WTC11 (cell line): ENCODE data around the gene VGLL3. TPM values are rescaled to one million over a fixed set of nuclear protein-coding genes. Genes with fewer than 3 reads are reported as not detected.

Experiments used
- ATAC-seq: fragments of 200-7000 bp; cut with Tn5 transposase; 2 replicates; pipeline ENCODE4 v1.10.0; 2021; ENCODE audit warnings: mild to moderate bottlenecking, moderate library complexity
- CTCF ChIA-PET: fragments of 300-600 bp; sonication (Branson Sonifier 250); formaldehyde crosslinking; loops from one replicate; lab custom pipeline; 2021; ENCODE audit warnings: antibody characterized with exemption; lab: Charles Lee
- POLR2A ChIA-PET: fragments of 350-600 bp; sonication (Branson Sonifier 250); formaldehyde crosslinking; loops from one replicate; lab custom pipeline; 2021; ENCODE audit warnings: antibody characterized with exemption; lab: Charles Lee
- DNase-seq: peaks from one replicate; pipeline ENCODE4 v3.0.0; 2021; ENCODE audit warnings: low spot score
- H3K27ac Mint-ChIP-seq: 2 replicates; pipeline ENCODE4 v1.8.0; 2021; ENCODE audit warnings: mixed read lengths
- H3K27me3 Mint-ChIP-seq: 2 replicates; pipeline ENCODE4 v1.8.0; 2021; ENCODE audit warnings: low read depth, mild to moderate bottlenecking, moderate library complexity, mixed read lengths
- H3K36me3 Mint-ChIP-seq: 2 replicates; pipeline ENCODE4 v1.8.0; 2021; ENCODE audit warnings: mixed read lengths
- H3K4me1 Mint-ChIP-seq: 2 replicates; pipeline ENCODE4 v1.8.0; 2022; ENCODE audit warnings: mixed read lengths
- H3K4me3 Mint-ChIP-seq: 2 replicates; pipeline ENCODE4 v1.8.0; 2021; ENCODE audit warnings: mild to moderate bottlenecking, moderate library complexity, mixed read lengths
- H3K9me3 Mint-ChIP-seq: 2 replicates; pipeline ENCODE4 v1.8.0; 2021; ENCODE audit warnings: mixed read lengths
- IRF2 ChIP-seq: sonication (generic); formaldehyde crosslinking; IDR thresholded peaks from 2 replicates; pipeline ENCODE4 v1.8.0; 2022; ENCODE audit warnings: low read depth, missing genetic modification reagents, borderline replicate concordance
- NR1H2 ChIP-seq: sonication (generic); formaldehyde crosslinking; IDR thresholded peaks from 2 replicates; pipeline ENCODE4 v1.9.0; 2021; ENCODE audit warnings: mild to moderate bottlenecking, moderate library complexity, missing genetic modification reagents
- NR2C2 ChIP-seq: sonication (generic); formaldehyde crosslinking; IDR thresholded peaks from 2 replicates; pipeline ENCODE4 v1.8.0; 2022; ENCODE audit warnings: mild to moderate bottlenecking, missing genetic modification reagents
- ZBTB21 ChIP-seq: sonication (generic); formaldehyde crosslinking; IDR thresholded peaks from 2 replicates; pipeline ENCODE4 v1.8.1; 2023; ENCODE audit warnings: mild to moderate bottlenecking, missing genetic modification reagents, borderline replicate concordance
- ZNF396 ChIP-seq: fragments of 250-450 bp; sonication (Bioruptor Pico); IDR thresholded peaks from 2 replicates; pipeline ENCODE4 v1.8.0; 2021; ENCODE audit warnings: mild to moderate bottlenecking, moderate library complexity, borderline replicate concordance
- ZNF671 ChIP-seq: fragments of 250-450 bp; sonication (Bioruptor Pico); IDR thresholded peaks from 2 replicates; pipeline ENCODE4 v1.8.0; 2021; ENCODE audit warnings: mild to moderate bottlenecking
- total RNA-seq: library from RNA; stranded (reverse); gene quantifications from 3 replicates; pipeline ENCODE4 v1.2.3, GENCODE V29; 2021
- TF ChIP-seq, protein P1 (sequence below): sonication (generic); formaldehyde crosslinking; IDR thresholded peaks from 2 replicates; pipeline ENCODE4 v1.8.0; 2023; ENCODE audit warnings: missing genetic modification reagents, mild to moderate bottlenecking, borderline replicate concordance
- TF ChIP-seq, protein P2 (sequence below): fragments of 250-450 bp; sonication (Bioruptor Pico); IDR thresholded peaks from 2 replicates; pipeline ENCODE4 v1.9.0; 2021; ENCODE audit warnings: moderate library complexity, mild to moderate bottlenecking, inconsistent platforms, borderline replicate concordance
- TF ChIP-seq, protein P3 (sequence below): sonication (generic); formaldehyde crosslinking; IDR thresholded peaks from 2 replicates; pipeline ENCODE4 v1.8.1; 2022; ENCODE audit warnings: low read depth, missing genetic modification reagents, borderline replicate concordance
- TF ChIP-seq, protein P4 (sequence below): fragments of 250-450 bp; sonication (Bioruptor Pico); IDR thresholded peaks from 2 replicates; pipeline ENCODE4 v1.9.0; 2021; ENCODE audit warnings: mild to moderate bottlenecking
- TF ChIP-seq, protein P5 (sequence below): sonication (generic); formaldehyde crosslinking; IDR thresholded peaks from 2 replicates; pipeline ENCODE4 v1.8.1; 2022; ENCODE audit warnings: mild to moderate bottlenecking, missing genetic modification reagents, moderate library complexity, borderline replicate concordance
- TF ChIP-seq, protein P6 (sequence below): sonication (generic); formaldehyde crosslinking; IDR thresholded peaks from 2 replicates; pipeline ENCODE4 v1.8.1; 2023; ENCODE audit warnings: mild to moderate bottlenecking, missing genetic modification reagents, moderate library complexity
- TF ChIP-seq, protein P7 (sequence below): fragments of 250-450 bp; sonication (Bioruptor Pico); IDR thresholded peaks from 2 replicates; pipeline ENCODE4 v1.8.0; 2021; ENCODE audit warnings: mild to moderate bottlenecking
- TF ChIP-seq, protein P8 (sequence below): sonication (generic); formaldehyde crosslinking; IDR thresholded peaks from 2 replicates; pipeline ENCODE4 v1.8.1; 2023; ENCODE audit warnings: mild to moderate bottlenecking, missing genetic modification reagents
- TF ChIP-seq, protein P9 (sequence below): sonication (generic); formaldehyde crosslinking; conservative IDR thresholded peaks from 2 replicates; pipeline ENCODE4 v1.8.1; 2023; ENCODE audit warnings: mild to moderate bottlenecking, low read depth, missing genetic modification reagents, moderate library complexity

The VGLL3 gene
- total RNA-seq, 1 experiment from 2014 or later = 10.4 TPM

DNA sequence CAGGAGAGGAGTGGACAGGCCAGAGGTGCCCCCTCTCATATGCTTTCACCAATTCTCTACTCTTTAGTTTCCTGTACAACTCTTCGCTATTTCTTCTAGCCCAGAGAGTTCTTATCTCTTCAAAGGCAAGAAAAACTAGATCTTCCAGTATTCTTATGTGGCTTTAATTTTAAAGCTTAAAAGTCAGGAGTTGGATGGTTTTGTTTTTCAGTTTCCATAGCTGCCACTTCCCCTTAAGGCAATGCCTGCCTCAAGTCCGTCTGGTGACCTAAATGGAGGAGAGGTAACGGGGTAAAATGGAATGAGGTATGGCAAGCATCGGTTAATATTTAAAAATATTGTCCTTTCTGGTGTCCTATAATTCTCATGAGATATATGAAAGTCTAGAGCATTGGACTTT lies 11.4 kb upstream of the VGLL3 start (continued):
- TF ChIP-seq, protein P1, sequence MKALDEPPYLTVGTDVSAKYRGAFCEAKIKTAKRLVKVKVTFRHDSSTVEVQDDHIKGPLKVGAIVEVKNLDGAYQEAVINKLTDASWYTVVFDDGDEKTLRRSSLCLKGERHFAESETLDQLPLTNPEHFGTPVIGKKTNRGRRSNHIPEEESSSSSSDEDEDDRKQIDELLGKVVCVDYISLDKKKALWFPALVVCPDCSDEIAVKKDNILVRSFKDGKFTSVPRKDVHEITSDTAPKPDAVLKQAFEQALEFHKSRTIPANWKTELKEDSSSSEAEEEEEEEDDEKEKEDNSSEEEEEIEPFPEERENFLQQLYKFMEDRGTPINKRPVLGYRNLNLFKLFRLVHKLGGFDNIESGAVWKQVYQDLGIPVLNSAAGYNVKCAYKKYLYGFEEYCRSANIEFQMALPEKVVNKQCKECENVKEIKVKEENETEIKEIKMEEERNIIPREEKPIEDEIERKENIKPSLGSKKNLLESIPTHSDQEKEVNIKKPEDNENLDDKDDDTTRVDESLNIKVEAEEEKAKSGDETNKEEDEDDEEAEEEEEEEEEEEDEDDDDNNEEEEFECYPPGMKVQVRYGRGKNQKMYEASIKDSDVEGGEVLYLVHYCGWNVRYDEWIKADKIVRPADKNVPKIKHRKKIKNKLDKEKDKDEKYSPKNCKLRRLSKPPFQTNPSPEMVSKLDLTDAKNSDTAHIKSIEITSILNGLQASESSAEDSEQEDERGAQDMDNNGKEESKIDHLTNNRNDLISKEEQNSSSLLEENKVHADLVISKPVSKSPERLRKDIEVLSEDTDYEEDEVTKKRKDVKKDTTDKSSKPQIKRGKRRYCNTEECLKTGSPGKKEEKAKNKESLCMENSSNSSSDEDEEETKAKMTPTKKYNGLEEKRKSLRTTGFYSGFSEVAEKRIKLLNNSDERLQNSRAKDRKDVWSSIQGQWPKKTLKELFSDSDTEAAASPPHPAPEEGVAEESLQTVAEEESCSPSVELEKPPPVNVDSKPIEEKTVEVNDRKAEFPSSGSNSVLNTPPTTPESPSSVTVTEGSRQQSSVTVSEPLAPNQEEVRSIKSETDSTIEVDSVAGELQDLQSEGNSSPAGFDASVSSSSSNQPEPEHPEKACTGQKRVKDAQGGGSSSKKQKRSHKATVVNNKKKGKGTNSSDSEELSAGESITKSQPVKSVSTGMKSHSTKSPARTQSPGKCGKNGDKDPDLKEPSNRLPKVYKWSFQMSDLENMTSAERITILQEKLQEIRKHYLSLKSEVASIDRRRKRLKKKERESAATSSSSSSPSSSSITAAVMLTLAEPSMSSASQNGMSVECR (CRISPR knock-in tag) = no peak
- TF ChIP-seq, protein P2, sequence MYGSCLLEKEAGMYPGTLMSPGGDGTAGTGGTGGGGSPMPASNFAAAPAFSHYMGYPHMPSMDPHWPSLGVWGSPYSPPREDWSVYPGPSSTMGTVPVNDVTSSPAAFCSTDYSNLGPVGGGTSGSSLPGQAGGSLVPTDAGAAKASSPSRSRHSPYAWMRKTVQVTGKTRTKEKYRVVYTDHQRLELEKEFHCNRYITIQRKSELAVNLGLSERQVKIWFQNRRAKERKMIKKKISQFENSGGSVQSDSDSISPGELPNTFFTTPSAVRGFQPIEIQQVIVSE (CRISPR knock-in tag) = no peak

DNA sequence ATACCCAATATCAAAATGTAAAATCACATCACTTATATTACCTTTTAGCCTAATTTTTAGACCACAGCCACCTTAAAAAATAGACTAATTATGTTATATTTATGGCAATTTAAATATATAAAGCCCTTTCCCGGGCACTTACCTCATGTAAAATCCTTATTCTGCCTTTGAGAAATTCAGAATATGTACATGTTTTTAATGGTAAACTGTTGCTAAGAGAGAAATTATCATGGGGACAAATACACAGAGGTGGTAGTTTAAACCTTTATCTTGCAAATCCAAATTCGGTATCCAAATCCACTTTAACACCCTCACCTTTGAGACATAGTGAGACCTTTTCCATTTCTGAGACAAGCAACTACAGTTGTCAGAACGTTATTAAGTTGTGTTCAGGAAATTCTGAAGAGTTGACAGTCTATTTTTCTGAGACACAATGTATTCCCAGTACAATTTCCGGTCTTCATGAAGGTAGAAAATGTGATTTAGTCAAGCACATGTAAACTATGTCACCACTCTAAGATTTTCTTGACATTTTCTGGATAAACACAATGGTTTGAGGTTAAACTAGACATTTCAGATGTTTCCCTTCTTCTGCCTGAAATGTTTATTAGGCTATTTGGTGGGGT lies 10.6 kb upstream of the VGLL3 start:
- Mint-ChIP-seq H3K36me3 (no peaks in the 10 kb centered on the region), H3K4me1 (peaks cover 11% of the 10 kb centered on the region), H3K4me3 (no peak overlapping the region), H3K9me3 (no peaks in the 10 kb centered on the region), H3K27me3 (no peaks in the 10 kb centered on the region), H3K27ac (no peak overlapping the region)
- ATAC-seq = no peak
- POLR2A ChIA-PET = no interaction called here
- CTCF ChIA-PET = no interaction called here
- DNase-seq = no peak
- TF ChIP-seq, protein P3, sequence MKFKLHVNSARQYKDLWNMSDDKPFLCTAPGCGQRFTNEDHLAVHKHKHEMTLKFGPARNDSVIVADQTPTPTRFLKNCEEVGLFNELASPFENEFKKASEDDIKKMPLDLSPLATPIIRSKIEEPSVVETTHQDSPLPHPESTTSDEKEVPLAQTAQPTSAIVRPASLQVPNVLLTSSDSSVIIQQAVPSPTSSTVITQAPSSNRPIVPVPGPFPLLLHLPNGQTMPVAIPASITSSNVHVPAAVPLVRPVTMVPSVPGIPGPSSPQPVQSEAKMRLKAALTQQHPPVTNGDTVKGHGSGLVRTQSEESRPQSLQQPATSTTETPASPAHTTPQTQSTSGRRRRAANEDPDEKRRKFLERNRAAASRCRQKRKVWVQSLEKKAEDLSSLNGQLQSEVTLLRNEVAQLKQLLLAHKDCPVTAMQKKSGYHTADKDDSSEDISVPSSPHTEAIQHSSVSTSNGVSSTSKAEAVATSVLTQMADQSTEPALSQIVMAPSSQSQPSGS = no peak
- TF ChIP-seq NR1H2 (no peak), ZNF671 (CRISPR knock-in tag) (no peak), NR2C2 (CRISPR knock-in tag) (no peak), ZBTB21 (no peak)
- TF ChIP-seq, protein P4, sequence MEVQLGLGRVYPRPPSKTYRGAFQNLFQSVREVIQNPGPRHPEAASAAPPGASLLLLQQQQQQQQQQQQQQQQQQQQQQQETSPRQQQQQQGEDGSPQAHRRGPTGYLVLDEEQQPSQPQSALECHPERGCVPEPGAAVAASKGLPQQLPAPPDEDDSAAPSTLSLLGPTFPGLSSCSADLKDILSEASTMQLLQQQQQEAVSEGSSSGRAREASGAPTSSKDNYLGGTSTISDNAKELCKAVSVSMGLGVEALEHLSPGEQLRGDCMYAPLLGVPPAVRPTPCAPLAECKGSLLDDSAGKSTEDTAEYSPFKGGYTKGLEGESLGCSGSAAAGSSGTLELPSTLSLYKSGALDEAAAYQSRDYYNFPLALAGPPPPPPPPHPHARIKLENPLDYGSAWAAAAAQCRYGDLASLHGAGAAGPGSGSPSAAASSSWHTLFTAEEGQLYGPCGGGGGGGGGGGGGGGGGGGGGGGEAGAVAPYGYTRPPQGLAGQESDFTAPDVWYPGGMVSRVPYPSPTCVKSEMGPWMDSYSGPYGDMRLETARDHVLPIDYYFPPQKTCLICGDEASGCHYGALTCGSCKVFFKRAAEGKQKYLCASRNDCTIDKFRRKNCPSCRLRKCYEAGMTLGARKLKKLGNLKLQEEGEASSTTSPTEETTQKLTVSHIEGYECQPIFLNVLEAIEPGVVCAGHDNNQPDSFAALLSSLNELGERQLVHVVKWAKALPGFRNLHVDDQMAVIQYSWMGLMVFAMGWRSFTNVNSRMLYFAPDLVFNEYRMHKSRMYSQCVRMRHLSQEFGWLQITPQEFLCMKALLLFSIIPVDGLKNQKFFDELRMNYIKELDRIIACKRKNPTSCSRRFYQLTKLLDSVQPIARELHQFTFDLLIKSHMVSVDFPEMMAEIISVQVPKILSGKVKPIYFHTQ (CRISPR knock-in tag) = no peak
- TF ChIP-seq, protein P5, sequence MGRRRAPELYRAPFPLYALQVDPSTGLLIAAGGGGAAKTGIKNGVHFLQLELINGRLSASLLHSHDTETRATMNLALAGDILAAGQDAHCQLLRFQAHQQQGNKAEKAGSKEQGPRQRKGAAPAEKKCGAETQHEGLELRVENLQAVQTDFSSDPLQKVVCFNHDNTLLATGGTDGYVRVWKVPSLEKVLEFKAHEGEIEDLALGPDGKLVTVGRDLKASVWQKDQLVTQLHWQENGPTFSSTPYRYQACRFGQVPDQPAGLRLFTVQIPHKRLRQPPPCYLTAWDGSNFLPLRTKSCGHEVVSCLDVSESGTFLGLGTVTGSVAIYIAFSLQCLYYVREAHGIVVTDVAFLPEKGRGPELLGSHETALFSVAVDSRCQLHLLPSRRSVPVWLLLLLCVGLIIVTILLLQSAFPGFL (CRISPR knock-in tag) = no peak

DNA sequence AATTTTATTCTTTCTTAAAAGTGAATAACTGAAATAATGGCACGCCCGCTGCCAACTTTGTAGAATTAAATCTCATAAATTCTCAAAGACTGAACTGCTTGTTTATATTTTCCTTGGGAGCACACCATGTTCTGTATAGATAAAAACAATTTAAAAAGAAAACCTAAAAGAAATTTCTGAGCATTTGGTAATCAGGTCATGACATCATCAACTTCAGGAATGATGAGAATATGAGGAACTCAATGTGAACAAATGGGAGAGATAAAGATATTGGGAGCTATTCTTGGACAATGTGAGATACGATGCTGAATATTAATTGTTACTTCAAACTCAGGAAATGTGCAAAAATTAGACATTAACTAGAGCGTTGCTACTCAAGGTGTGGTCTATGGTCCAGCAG lies 10.0 kb upstream of the VGLL3 start:
- no peak overlapping the region for H3K27ac Mint-ChIP-seq
- peaks cover 11% of the 10 kb centered on the region for H3K4me1 Mint-ChIP-seq
- POLR2A ChIA-PET = no interaction called here
- no peaks in the 10 kb centered on the region for H3K9me3 Mint-ChIP-seq
- DNase-seq (no peak), ATAC-seq (no peak)
- no peaks in the 10 kb centered on the region for H3K27me3 Mint-ChIP-seq
- no peak overlapping the region for H3K4me3 Mint-ChIP-seq
- CTCF ChIA-PET = no interaction called here
- no peaks in the 10 kb centered on the region for H3K36me3 Mint-ChIP-seq
- TF ChIP-seq, protein P6, sequence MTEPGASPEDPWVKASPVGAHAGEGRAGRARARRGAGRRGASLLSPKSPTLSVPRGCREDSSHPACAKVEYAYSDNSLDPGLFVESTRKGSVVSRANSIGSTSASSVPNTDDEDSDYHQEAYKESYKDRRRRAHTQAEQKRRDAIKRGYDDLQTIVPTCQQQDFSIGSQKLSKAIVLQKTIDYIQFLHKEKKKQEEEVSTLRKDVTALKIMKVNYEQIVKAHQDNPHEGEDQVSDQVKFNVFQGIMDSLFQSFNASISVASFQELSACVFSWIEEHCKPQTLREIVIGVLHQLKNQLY (CRISPR knock-in tag) = no peak
- TF ChIP-seq, protein P7, sequence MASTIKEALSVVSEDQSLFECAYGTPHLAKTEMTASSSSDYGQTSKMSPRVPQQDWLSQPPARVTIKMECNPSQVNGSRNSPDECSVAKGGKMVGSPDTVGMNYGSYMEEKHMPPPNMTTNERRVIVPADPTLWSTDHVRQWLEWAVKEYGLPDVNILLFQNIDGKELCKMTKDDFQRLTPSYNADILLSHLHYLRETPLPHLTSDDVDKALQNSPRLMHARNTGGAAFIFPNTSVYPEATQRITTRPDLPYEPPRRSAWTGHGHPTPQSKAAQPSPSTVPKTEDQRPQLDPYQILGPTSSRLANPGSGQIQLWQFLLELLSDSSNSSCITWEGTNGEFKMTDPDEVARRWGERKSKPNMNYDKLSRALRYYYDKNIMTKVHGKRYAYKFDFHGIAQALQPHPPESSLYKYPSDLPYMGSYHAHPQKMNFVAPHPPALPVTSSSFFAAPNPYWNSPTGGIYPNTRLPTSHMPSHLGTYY = no peak
- TF ChIP-seq, protein P8, sequence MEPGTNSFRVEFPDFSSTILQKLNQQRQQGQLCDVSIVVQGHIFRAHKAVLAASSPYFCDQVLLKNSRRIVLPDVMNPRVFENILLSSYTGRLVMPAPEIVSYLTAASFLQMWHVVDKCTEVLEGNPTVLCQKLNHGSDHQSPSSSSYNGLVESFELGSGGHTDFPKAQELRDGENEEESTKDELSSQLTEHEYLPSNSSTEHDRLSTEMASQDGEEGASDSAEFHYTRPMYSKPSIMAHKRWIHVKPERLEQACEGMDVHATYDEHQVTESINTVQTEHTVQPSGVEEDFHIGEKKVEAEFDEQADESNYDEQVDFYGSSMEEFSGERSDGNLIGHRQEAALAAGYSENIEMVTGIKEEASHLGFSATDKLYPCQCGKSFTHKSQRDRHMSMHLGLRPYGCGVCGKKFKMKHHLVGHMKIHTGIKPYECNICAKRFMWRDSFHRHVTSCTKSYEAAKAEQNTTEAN (CRISPR knock-in tag) = no peak
- no peak for TF ChIP-seq ZNF396
- TF ChIP-seq, protein P9, sequence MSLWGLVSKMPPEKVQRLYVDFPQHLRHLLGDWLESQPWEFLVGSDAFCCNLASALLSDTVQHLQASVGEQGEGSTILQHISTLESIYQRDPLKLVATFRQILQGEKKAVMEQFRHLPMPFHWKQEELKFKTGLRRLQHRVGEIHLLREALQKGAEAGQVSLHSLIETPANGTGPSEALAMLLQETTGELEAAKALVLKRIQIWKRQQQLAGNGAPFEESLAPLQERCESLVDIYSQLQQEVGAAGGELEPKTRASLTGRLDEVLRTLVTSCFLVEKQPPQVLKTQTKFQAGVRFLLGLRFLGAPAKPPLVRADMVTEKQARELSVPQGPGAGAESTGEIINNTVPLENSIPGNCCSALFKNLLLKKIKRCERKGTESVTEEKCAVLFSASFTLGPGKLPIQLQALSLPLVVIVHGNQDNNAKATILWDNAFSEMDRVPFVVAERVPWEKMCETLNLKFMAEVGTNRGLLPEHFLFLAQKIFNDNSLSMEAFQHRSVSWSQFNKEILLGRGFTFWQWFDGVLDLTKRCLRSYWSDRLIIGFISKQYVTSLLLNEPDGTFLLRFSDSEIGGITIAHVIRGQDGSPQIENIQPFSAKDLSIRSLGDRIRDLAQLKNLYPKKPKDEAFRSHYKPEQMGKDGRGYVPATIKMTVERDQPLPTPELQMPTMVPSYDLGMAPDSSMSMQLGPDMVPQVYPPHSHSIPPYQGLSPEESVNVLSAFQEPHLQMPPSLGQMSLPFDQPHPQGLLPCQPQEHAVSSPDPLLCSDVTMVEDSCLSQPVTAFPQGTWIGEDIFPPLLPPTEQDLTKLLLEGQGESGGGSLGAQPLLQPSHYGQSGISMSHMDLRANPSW = no peak
- no peak for TF ChIP-seq IRF2 (CRISPR knock-in tag)
